HCT116 (cell line): Measurements from ENCODE around the gene PANK4. TPM values are rescaled to one million over a fixed set of nuclear protein-coding genes. Genes with fewer than 3 reads are reported as not detected.

Experiments used
- ATAC-seq: fragments of 200-7000 bp; cut with Tn5 transposase; 2 replicates; pipeline ENCODE4 v1.9.1; 2020; ENCODE audit warnings: mild to moderate bottlenecking, moderate library complexity
- BruUV-seq: library from RNA; stranded (reverse); fragments of 400-500 nt; replicated peaks from 2 replicates; lab custom pipeline; 2021; lab: Mats Ljungman, UMichigan
- CTCF ChIA-PET: fragments of 300-600 bp; sonication (Branson Sonifier 250); formaldehyde crosslinking; loops from one replicate; lab custom pipeline; 2021; ENCODE audit warnings: antibody characterized with exemption; lab: Charles Lee
- POLR2A ChIA-PET: fragments of 300-600, 350-600 bp; sonication (Branson Sonifier 250); formaldehyde crosslinking; loops from one replicate; lab custom pipeline; 2021; ENCODE audit warnings: antibody characterized with exemption; lab: Charles Lee
- RAD21 ChIA-PET, 2 experiments: fragments of 300-600 bp; sonication (Branson Sonifier 250); formaldehyde crosslinking; loops; one replicate each; lab custom pipeline; 2023; ENCODE audit warnings: low total read pairs in 2 of 2; ENCODE audit not compliant: uncharacterized antibody in 2 of 2, unreplicated experiment in 2 of 2, low non-redundant PET in 1 of 2; lab: Charles Lee
- DNase-seq: peaks from one replicate; pipeline ENCODE4 v3.0.0-alpha.2; 2010; ENCODE audit warnings: low read depth, low spot score
- H2AFZ ChIP-seq: fragments of 200-600 bp; shearing (Covaris generic), sonication (generic); 2 replicates; pipeline ENCODE4 v1.6.1; 2017; ENCODE audit warnings: low read depth, mixed run types, mixed read lengths, antibody characterized with exemption, low read length; ENCODE audit not compliant: poor library complexity, severe bottlenecking
- H3K27ac ChIP-seq: 2 replicates; pipeline ENCODE4 v1.5.1; 2012; ENCODE audit warnings: low read depth, low read length
- H3K27me3 ChIP-seq: fragments of 200-600 bp; sonication (generic); 2 replicates; pipeline ENCODE4 v1.6.1; 2016; ENCODE audit warnings: mixed run types, low read length, mixed read lengths; ENCODE audit not compliant: insufficient read depth
- H3K36me3 ChIP-seq, 2 experiments: fragments of 200-500 bp in 1 of 2; fragments of 200-600 bp in 1 of 2; sonication (Bioruptor generic) in 1 of 2; sonication (generic) in 1 of 2; 2 replicates each; pipeline versions ENCODE4 v1.5.1 to v1.6.1; 2014 to 2016; ENCODE audit warnings: low read length in 2 of 2, inconsistent platforms in 1 of 2, mixed read lengths in 1 of 2, mixed run types in 1 of 2; ENCODE audit not compliant: insufficient read depth in 2 of 2, control insufficient read depth in 1 of 2
- H3K4me1 ChIP-seq, 2 experiments: fragments of 200-600 bp in 1 of 2; sonication (generic) in 1 of 2; 2 replicates each; pipeline versions ENCODE4 v1.5.1 to v1.6.1; 2012 to 2017; ENCODE audit warnings: low read length in 2 of 2, inconsistent platforms in 1 of 2, mild to moderate bottlenecking in 1 of 2, mixed read lengths in 1 of 2, mixed run types in 1 of 2, moderate library complexity in 1 of 2; ENCODE audit not compliant: insufficient read depth in 2 of 2, control insufficient read depth in 1 of 2
- H3K4me2 ChIP-seq: fragments of 200-600 bp; sonication (generic); 2 replicates; pipeline ENCODE4 v1.6.1; 2017; ENCODE audit warnings: mixed run types, low read length, mixed read lengths
- H3K4me3 ChIP-seq, 2 experiments: fragments of 200-600 bp in 1 of 2; sonication (generic) in 1 of 2; replicated peaks in 1 of 2; 2 replicates each; pipeline ENCODE4 v1.5.1; 2011 to 2016; ENCODE audit warnings: low read length in 2 of 2, control low read depth in 1 of 2, low read depth in 1 of 2, mild to moderate bottlenecking in 1 of 2, mixed read lengths in 1 of 2, mixed run types in 1 of 2
- H3K79me2 ChIP-seq: fragments of 200-600 bp; sonication (generic); 2 replicates; pipeline ENCODE4 v1.6.1; 2017; ENCODE audit warnings: mild to moderate bottlenecking, mixed run types, low read length, moderate library complexity, mixed read lengths; ENCODE audit not compliant: insufficient read depth
- H3K9ac ChIP-seq: fragments of 200-600 bp; sonication (generic); 2 replicates; pipeline ENCODE4 v1.6.1; 2016; ENCODE audit warnings: low read length, mixed read lengths
- H3K9me2 ChIP-seq: fragments of 200-600 bp; sonication (generic), shearing (Covaris generic); 2 replicates; pipeline ENCODE4 v1.6.1; 2017; ENCODE audit warnings: mixed run types, mild to moderate bottlenecking, moderate library complexity; ENCODE audit not compliant: insufficient read depth
- H3K9me3 ChIP-seq, 2 experiments: fragments of 200-500 bp in 1 of 2; fragments of 200-600 bp in 1 of 2; sonication (Bioruptor generic) in 1 of 2; sonication (generic) in 1 of 2; 2 replicates each; pipeline ENCODE4 v1.6.1; 2014 to 2017; ENCODE audit warnings: low read length in 2 of 2, mixed read lengths in 2 of 2, inconsistent platforms in 1 of 2, low read depth in 1 of 2, mild to moderate bottlenecking in 1 of 2, mixed run types in 1 of 2, moderate library complexity in 1 of 2; ENCODE audit not compliant: control insufficient read depth in 1 of 2, insufficient read depth in 1 of 2
- H4K20me1 ChIP-seq: fragments of 200-600 bp; sonication (generic), shearing (Covaris generic); 2 replicates; pipeline ENCODE4 v1.6.1; 2017; ENCODE audit warnings: mixed run types, mild to moderate bottlenecking, moderate library complexity; ENCODE audit not compliant: insufficient read depth
- CBX3 ChIP-seq: IDR thresholded peaks from 2 replicates; pipeline ENCODE4 v1.6.1; 2012; ENCODE audit warnings: low read depth
- CTCF ChIP-seq, 3 experiments: fragments of 200-600 bp in 1 of 3; sonication (generic) in 1 of 3; IDR thresholded peaks in 2 of 3; conservative IDR thresholded peaks in 1 of 3; 2 replicates each; pipeline ENCODE4 v1.5.1; 2012 to 2017; ENCODE audit warnings: low read depth in 2 of 3, low read length in 2 of 3, antibody characterized with exemption in 1 of 3, borderline replicate concordance in 1 of 3, control low read depth in 1 of 3, mild to moderate bottlenecking in 1 of 3, mixed read lengths in 1 of 3, mixed run types in 1 of 3, moderate library complexity in 1 of 3; ENCODE audit not compliant: insufficient read depth in 1 of 3
- EGR1 ChIP-seq: IDR thresholded peaks from 2 replicates; pipeline ENCODE4 v1.6.1; 2012; ENCODE audit warnings: low read depth
- ELF1 ChIP-seq: IDR thresholded peaks from 2 replicates; pipeline ENCODE4 v1.6.1; 2012; ENCODE audit warnings: low read depth, borderline replicate concordance
- EZH2phosphoT487 ChIP-seq: fragments of 200-600 bp; IDR thresholded peaks from 2 replicates; pipeline ENCODE4 v1.6.1; 2018; ENCODE audit warnings: antibody characterized with exemption, borderline replicate concordance
- FOSL1 ChIP-seq: IDR thresholded peaks from 2 replicates; pipeline ENCODE4 v1.6.1; 2012; ENCODE audit warnings: low read depth
- SP1 ChIP-seq: IDR thresholded peaks from 2 replicates; pipeline ENCODE4 v1.6.1; 2012; ENCODE audit warnings: low read depth
- TCF7L2 ChIP-seq: IDR thresholded peaks from 2 replicates; pipeline ENCODE4 v1.7.0; 2011; ENCODE audit warnings: borderline replicate concordance, inconsistent platforms; ENCODE audit not compliant: insufficient read depth, insufficient read length; ENCODE audit errors: extremely low read depth
- intact Hi-C: fragments of 100-400 bp; cut with micrococcal nuclease; formaldehyde crosslinking; loops from 2 replicates; pipeline ENCODE4 v1.10.0; 2022
- total RNA-seq: library from RNA; stranded (reverse); gene quantifications from one replicate; pipeline ENCODE4 v1.2.1, GENCODE V29; 2021; ENCODE audit not compliant: unreplicated experiment

The PANK4 gene
- total RNA-seq, 1 experiment from 2014 or later, result 38.5 TPM

- no peak for TF ChIP-seq CBX3
- TF ChIP-seq, all 23 proteins: peak for 0
- Histone ChIP-seq H3K4me1 (peaks cover 13 to 18% of the 10 kb centered on the region in 2 experiments; a peak in 3 of 4 replicates), H3K79me2 (peaks cover 50% of the 10 kb centered on the region), H3K27ac (no peak overlapping the region), H4K20me1 (peaks cover 8% of the 10 kb centered on the region; the same call in 1 of the 2 replicates), H3K4me2 (no peak overlapping the region), H3K36me3 (peaks cover 15 to 19% of the 10 kb centered on the region in 2 experiments; a peak in 3 of 4 replicates), H3K9ac (no peak overlapping the region), H3K9me3 (no peaks in the 10 kb centered on the region), H3K9me2 (no peaks in the 10 kb centered on the region), H3K27me3 (no peaks in the 10 kb centered on the region), H3K4me3 (no peak overlapping the region), H2AFZ (no peak overlapping the region)
- intact Hi-C loops, result no loop called here
- BruUV-seq, result no TSS peak
- DNase-seq (no peak), ATAC-seq (no peak)
- ChIA-PET RAD21 (no interaction called here), CTCF (no interaction called here), POLR2A (no interaction called here)
These were observed 4.2 kb downstream of the PANK4 start for GRCh38 chr1:2522230-2522629.

GRCh38 chr1:2520806-2521205 lies 5.6 kb downstream of the PANK4 start:
- Histone ChIP-seq H3K4me3 (no peak overlapping the region), H4K20me1 (peaks cover 8% of the 10 kb centered on the region; the same call in 1 of the 2 replicates), H3K9ac (no peak overlapping the region), H3K79me2 (peaks cover 48% of the 10 kb centered on the region), H3K4me1 (peaks cover 8 to 11% of the 10 kb centered on the region in 2 experiments; a peak in 3 of 4 replicates), H3K4me2 (no peak overlapping the region), H2AFZ (no peak overlapping the region), H3K36me3 (peaks cover 15 to 22% of the 10 kb centered on the region in 2 experiments; a peak in 3 of 4 replicates), H3K9me2 (no peaks in the 10 kb centered on the region), H3K27me3 (no peaks in the 10 kb centered on the region), H3K9me3 (no peaks in the 10 kb centered on the region), H3K27ac (no peak overlapping the region)
- ChIA-PET RAD21 (no interaction called here), CTCF (no interaction called here), POLR2A (no interaction called here)
- ATAC-seq, result no peak
- intact Hi-C loops, result no loop called here
- BruUV-seq, result no TSS peak
- TF ChIP-seq FOSL1, result no peak
- TF ChIP-seq EZH2phosphoT487, result no peak
- TF ChIP-seq ELF1, result no peak
- no peak for TF ChIP-seq TCF7L2
- no peak for TF ChIP-seq EGR1
- TF ChIP-seq CTCF (IDR thresholded peaks at IDR 0.05 in 2 of 3, conservative IDR thresholded peaks at IDR 0.05 in 1 of 3; ENCODE audit: borderline replicate concordance in 1 of 3, insufficient read depth in 1 of 3, low read depth in 2 of 3, low read length in 2 of 3), result no peak
- no peak for TF ChIP-seq SP1
- DNase-seq, result no peak
